GM19455 (cell line): Measurements from ENCODE around the gene ATP1A4.

Source experiments
- ATAC-seq: cut with Tn5 transposase; IDR thresholded peaks from one replicate; pipeline ENCODE4 v1.9.1; 2021; ENCODE audit not compliant: unreplicated experiment

The ATP1A4 gene

DNA sequence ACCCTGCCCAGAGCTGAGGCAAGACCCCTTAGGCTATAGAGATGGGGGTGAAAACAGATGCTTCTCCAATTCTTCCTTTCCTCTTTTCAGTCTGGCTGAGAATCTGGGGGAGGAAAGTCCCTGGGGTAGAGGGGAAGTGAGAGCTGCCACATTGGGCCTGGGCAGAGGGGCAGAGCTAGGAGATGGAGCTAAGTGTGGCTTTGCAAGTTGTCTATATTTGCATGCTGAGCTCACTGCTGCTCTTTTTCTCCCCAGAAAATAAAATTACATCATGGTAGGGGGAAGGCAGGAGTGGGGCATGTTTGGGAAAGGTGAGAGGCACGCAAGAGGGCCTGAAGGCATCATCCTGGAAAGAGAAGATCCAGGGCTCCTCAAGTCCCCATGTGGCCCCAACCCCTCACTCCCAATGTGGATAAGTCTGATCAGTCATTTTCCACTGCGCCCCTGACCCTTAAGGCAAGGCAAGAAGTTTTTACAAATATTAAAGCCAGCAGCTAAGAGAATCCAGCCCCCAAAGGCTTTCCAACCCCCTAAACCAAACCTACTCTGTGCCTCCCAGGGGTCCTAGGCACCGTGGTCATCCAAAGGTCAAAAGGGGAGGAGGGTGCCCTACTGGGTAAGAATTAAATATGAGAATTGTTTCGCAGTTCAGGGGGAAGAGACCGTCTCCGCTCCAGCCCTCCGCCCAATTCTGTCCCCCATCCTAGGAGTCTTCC is 53.3 kb downstream of the ATP1A4 start:
- ATAC-seq = peak; percentile 55

DNA sequence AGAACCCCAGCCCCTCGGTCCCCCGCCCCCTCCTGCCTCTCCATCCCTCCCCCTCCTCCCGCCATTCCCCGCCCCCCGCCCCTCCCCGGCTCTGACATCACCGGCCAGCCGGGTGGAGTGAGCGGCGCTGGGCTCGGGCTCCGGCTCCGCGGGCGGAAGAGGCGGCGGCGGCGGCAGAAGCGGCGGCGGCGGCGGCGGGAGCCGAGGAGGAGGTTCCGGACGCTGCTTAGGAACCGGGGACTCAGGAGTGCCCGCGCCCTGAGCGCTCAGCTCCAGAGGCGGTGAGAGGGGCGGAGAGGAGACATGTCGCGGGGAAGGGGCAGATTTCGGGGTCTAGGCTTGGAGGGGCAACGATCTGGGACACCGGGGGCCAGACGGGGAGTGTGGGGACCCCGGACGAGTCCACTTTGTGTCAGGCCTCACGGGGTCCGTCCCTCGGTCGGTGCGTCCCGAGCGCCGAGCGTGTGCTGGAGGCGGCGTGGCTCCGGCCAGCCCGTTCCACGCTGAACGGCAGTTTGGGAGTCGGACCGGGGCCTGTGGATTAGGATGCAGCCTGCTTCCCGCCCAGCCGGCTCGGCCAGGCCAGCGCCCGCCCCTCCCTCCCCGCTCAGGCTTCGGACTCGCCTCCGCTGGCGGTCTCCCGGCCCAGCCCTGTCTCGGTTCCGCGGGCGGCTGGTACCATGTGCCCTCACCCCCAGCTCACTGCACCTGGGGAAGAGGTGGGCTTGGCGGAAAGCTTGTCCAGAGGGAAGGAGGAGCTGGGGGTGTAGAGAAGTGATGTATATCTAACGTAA is 54.0 kb downstream of the ATP1A4 start, which contains the start of gene PEA15:
Gene PEA15, plus strand, starts transcription at position 143 of the 794 bp plus-strand sequence. CDS start 6,161 bp downstream, outside the sequence.
- ATAC-seq = peak; percentile 43

DNA sequence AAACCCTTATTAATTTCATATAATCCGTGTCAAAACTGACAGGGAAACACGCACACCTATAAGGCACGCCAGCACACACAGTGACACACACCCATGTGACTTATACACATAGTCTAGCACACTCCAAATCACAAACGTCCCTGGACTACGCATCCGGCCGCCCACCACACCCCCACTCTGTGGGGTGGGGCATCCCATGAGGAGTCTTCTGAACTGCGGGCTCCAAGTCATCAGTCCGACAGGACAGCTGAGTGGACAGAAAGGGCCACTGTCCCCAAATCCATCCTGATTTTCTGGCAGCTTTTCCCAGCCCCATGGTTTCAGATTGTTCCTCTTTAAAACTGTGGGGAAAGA is 54.6 kb downstream of the ATP1A4 start:
- peak; percentile 38 for ATAC-seq

DNA sequence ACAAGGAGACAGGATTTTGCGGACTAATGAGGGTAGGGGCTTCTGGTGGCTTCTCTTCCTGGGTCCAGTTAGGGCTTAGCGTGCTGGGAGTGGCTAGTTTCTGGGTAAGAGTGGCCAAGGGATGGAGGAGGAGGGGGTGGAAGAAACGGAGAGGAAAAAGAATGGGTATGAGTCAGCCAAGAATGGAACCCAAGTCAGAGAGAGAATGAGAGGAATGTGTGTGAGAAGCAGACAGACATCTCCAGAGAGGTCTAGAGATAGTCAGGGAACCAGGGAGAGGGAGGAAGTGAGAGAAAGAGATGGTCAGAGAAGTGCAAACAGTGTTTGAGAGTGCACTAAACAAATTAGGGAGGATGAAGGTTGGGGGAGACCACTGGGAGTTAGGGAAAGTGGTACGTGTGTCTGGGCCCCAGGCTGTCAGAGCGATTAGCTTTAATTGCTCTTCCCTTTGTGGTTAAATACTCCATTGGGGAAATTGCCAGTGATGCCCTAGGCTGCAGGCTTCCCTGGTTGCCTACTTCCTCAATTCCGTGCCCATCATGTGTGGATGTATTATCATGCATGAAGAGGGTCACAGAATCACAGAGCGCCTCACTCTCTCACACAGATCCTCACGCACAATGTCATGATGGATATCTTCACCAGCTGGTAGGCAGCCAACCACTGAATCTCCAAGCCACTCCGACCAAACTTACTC is 55.2 kb downstream of the ATP1A4 start:
- ATAC-seq = no peak

DNA sequence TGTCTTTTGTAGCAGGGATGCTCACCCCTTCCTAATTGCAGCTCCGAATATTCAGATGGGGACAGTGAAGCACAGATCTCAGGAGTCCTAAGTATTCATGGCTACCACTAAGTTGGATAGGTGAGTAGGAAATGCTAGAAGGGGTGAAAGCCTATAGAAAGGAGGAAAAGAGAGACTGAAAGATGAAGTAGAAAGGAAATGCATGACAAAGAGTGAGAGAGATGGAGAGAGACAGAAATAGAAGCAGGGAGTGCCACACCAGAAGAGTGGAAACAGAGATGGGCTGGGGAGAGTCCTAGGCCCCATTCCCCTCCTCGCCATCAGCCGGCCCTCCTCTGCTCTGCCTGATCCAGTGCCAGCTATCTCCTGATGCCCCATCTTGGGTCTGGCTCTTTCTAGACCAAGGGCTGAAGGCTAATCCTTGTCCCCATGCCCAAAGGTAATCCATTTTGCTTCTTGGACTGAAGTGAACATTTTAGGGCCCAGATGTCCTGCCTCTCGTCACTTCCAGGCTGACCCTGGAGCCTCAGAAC is 55.8 kb downstream of the ATP1A4 start:
- ATAC-seq = no peak

DNA sequence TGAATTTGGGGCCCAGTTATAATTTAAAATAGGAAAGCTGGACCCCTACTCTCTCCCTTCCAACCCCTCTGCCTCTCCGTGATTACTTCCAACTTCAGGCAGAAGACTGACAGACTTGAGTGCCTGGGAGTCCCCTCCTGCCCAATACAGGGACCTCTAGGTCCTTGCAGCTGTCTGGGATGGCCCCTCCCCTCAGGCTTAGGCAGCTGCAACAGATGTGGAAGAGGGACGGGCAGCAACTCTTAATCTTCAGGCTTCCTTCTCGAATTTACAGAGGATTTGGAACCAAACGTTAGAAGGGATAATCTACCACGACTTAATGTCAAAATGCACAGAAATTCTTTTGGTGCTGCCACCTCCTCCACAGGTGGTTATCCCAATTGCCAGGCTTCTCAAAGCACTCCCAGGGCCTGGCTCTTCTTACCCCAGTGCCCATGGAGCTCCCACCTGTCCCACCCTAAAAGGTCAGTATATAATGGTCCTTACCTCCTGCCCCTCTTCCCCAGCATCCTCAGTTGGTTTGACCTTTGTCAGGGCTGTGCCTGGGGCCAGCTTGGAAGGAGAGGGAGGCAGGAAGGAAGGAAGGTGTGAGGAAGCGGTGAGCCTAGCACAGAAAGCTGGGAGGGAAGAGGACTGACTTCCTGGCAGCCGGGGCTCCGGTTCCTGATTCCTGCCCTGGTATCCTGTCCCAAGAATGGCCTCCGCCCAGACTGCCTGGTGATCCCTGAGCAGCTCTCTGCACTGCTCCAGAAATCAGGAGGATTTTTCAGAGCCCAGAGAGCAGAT is 56.6 kb downstream of the ATP1A4 start:
- no peak for ATAC-seq

DNA sequence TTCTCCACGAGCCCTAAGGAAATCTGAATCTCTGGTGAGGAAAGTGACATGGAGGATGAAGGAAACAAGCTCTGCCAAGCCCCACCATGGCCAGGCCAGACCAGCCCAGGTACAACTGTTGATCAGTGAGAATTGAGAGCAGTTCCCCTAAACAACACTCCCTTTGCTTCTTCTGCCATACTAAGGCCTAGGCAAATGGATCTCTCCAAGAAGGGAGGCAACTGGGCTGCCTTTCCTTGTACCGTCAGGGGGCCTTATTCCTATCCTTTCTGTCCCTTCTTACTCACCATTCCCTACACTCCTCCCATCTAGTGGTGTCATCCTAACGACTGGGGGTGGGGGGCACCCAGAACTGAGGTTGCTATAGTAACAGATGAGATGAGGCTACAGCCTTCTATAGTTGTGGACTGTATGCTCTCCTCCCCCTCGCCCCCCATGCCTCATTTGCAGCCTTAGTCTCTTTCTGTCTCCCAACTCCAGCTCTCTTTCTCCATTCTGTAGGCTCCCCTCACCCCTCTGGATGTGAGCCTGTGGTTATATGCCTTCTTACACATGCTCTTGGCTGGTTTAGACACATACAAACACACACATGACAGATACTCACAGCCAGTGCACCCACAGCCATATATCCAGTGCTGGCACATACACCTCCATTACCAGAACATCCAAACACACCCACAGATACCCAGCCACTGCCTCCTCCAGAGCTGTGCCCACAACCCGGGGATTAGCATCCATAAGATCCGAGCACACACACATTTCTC is 57.3 kb downstream of the ATP1A4 start:
- no peak for ATAC-seq

DNA sequence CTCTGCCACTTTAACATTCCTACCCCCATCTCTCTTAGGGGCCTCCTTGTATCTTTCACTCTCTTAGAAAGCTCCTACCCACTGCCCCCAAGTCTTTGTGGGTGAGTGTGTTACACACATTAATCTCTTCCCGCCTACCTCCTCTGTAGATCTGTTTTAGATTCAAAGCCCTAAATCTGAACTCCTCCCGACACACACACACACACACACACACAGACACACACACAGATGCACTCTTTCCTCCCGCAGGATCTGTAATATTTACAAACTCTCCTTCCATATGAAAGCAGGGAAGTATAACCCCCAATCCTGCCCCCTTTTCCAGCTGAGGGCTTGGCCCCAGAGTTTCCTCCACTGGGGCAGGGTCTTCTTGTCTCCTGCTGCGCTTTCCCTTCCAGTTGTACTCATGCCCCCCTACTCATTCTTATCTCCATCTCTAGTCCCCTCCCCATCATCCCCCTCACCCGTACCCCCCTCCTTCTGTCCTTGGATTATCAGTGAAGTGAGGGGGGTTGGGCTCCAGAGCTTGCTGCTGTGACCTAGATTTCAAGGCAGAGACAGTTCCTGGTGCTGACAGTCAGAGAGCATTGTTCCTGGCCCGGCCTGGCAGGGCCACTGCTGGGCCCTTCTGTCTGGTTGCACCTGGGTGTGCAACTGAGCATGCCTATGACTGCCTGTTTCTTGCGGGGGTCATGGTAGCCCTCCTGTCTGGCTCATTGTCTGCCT is 58.1 kb downstream of the ATP1A4 start:
- ATAC-seq = no peak

DNA sequence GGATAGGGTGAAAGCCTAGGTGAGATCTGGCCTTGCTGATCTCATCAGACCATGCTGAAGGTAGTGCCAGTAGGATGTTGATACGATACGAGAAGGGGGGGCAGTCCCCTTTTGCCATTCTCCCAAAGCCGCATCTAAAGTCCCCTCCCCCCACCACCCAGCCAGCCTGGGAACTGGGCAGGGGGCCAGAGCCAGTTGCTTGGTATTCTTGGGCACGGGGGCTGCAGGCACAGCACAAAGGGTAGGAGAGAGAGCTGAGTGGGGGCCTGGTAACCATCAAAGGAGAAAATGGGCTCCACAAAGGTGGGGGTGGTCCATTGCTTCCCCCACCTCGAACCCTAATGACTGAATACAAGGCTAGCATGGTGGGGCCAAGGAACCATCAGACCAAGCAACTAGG is 59.2 kb downstream of the ATP1A4 start:
- ATAC-seq = no peak

DNA sequence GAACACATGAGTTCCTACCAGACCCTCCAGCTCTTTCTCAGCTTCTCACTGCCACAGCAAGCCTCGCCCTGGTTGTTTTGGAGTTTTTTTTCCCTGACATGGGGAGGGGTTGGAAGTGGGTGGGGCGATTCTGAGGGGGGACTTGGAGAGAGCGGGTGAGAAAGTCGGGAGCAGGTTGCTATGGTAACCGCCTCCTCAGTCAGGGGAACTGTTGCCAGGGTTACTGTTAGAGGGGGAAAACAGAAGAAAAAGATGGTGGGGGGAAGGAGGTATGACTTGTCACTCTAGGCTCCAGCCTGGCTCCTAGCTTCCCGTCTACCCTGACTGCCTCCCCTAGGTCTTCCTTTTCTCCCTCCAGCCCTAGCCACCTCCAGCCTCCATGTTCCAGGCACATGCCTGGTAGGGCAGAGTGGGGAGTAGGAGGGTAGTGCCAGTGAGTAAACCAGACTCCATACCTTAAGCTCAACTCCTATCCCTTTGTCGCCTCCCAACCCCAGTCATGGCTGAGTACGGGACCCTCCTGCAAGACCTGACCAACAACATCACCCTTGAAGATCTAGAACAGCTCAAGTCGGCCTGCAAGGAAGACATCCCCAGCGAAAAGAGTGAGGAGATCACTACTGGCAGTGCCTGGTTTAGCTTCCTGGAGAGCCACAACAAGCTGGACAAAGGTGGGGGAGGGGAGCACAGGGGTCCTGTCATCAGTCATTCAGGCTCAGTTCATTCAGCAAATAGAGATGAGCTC is 59.8 kb downstream of the ATP1A4 start:
- no peak for ATAC-seq

DNA sequence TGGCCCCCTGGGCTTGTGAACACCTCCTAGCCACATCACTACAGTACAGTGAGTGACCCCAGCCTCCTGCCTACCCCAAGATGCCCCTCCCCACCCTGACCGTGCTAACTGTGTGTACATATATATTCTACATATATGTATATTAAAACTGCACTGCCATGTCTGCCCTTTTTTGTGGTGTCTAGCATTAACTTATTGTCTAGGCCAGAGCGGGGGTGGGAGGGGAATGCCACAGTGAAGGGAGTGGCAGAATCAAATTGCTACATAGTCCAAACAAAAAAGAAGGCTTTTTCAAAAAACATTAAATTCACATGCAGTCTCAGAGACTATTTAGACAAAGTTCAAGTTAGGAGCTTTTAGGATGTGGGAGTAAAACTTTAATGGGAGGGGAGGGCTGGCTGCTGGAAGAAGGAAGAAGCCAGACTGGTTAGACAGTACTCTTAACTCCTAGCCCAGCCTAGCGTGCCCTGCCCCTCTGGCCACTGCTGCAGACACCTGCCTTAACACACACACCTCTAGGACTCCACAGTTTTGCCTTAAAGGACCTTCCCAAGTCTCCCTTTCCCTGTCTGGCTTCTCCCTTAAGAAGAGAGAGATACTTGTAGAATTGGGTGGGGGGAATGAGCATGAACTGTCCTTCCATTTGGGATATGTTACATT is 63.2 kb downstream of the ATP1A4 start:
- no peak for ATAC-seq

DNA sequence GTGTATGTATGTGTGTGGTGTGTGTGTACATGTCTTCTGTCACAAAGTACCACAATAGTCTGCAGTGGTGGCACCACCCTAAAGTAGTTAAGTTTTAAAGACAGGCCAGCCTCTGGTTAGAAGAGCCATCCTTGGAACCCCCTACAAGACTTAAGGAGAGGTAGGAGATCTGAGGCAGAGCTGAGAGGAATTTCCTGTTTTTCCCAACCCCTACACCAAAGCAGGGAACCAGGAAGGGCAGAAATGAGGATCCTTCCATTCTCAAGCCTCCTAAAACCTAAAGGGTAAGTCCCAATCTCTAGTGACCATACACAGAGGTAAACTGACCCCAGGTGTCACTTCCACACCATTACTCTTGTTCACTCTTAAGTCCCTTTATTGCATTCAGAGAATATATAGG is 64.9 kb downstream of the ATP1A4 start:
- no peak for ATAC-seq

DNA sequence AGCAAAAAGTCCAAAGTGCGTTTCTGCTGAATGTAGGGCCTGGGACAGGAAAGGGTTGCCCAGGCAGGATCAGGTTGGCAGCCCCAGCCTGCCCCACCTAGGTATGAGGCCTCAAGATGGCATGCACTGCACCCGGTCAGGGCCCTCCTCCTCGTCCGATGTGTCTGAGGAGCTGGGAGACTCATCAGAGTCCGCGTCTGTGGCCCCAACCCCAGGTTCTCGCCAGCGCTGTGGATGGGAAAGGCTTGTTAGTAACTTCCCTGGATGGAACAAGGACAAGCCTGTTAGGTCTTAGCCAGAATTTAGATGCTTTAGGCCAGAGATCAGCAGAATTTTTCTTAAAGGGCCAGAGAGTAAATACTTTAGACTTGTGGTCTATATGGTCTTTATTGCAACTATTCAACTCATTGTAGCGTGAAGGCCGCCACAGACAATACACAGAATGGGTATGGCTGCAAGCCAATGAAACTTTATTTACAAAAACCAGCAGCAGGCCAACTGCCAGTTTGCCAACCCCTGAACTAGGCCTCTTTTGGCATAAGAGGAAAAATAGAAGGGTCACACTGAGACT is 66.2 kb downstream of the ATP1A4 start:
- ATAC-seq = no peak

DNA sequence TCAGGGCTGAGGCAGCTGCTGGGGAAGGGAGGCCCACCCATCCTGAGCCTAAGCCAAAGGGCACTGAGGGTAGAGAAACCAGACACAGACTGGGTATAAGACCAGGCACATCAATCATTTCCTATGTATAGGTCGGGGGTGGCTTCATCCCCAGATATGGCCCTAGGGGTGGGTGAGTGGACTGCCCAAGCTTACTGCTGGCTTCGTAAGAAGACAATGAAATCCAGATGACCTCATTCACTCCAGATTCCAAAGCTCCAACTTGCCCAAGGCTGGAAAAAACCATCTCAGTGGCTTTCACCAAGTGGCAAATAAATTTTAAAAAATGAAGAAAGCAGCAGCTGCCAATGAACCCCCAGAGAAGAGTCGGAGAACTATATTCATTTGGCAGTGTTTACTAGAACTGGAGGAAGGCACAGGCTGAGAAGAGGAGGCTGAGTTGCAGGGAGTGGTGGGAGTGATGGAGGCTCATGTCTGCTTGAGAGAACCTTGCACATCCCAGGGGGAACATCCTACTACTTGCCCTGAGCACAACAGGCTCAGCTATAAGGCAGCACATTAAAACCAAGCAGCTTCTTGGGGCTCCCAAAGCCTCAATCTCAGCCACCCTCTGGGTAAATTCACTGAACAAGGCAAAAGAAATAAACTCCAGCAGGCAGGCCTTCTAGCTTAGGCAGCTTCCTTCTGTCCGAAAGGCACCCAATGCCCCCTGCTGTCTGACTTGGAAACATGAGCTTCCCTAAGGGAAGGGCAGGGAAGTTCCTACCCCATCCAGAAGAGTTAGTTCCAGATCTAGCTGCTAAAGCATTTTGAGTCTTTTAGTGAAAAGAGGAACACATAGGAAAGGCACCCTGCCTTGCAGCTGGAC is 67.9 kb downstream of the ATP1A4 start:
- no peak for ATAC-seq

DNA sequence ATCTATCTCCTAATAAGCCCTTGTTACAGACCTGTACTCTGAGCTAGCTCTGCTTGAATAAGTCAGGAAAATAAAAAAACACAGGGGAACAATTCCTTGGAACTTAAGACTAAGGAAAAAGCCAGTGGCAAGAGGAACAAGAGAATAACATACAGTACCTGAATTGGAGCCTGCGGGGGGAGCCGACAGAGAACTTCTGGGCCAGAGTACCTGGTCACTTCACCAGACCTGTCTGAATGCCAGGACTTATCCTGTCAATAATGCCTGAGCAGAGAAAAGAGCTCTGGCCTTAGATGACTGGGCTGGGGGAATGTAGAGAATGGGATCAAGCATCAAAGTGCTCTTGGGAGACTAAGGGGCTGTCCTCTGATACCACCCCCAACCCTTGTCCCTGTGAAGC is 68.9 kb downstream of the ATP1A4 start:
- ATAC-seq = no peak

DNA sequence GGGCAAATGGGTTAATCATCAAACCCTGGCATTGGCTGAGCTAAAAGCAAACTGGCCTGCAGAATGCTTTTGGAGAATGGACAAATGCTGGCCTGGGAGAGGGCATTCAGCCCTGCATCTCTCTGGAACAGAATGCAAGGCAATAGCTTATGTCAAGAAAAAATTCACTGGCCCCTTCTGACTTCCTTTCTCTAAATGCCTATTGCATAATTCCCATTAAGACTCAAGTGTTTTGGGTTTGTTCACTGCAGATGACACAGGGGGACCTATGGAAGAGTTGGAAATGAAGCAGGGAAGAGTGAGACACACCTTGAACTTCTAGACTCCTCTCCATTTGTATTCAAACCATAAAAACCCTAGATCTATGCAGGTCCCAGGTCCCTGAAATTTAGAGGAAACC is 69.7 kb downstream of the ATP1A4 start:
- no peak for ATAC-seq

DNA sequence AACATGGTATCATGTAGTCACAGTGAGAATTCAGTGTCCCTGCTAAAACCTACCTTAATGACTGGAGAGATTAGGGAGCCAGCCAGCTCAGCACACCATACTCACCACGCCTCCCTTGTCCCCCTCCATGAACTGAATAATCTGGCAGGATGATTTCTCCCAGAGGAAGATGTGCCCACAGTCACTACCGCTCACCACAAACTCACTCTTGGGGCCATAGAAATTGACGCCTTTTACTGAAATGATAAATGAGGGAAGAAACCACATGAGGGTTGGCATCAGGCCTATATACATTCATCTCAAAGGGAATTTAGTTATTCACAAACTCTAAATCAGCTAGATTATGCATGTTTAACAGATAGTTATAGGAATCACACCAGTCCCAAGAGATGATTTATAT is 71.1 kb downstream of the ATP1A4 start:
- ATAC-seq = no peak
